ENCODE measurements around the gene PALMD. TPM values are rescaled to one million over a fixed set of nuclear protein-coding genes. Genes with fewer than 3 reads are reported as not detected.

PALMD gene
- total and polyA plus RNA-seq, 2 of the 8 experiments (the other 6 are each of a cell fraction or from before 2014, with no cell fraction given): not detected

DNA sequence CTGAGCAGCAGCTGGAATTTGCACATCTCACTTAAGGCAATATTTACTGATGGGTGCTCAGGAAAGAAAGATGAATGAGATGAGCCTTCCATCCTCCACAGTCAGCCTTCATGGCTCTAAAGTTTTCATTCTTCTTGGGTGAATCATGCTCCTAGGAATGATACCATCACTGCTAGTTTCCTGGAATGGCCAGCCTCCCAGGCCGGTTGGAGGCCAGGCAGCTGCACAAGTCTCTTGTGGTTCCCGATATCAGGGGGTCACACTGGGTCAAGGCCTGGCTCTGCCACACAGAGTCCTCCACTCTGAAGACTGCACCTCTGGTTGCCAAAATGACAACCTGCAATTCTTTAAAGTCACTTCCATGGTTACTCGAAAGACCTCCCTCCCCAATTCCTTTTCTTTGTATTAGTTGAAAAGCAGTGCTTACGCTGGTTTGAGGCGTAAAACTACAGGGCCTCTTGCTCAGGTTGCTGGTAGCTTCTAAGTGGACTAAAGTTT is 46.2 kb upstream of the PALMD start:
- H3K18ac ChIP-seq (ENCODE audit: extremely low read depth, low read length): no peak overlapping the region
- H3K56ac ChIP-seq (replicated peaks; ENCODE audit: insufficient read length, low read depth, low read length): no peak overlapping the region
- H2BK5ac ChIP-seq (ENCODE audit: low read depth, low read length): no peak overlapping the region
- no peak overlapping the region for H3K14ac ChIP-seq (ENCODE audit: insufficient read length)
- H3K79me2 ChIP-seq (ENCODE audit: control insufficient read depth in 1 of 2, insufficient read depth in 2 of 2, low read length in 2 of 2): no peaks in the 10 kb centered on the region
- no peak overlapping the region for H2BK15ac ChIP-seq (ENCODE audit: low read length)
- H3K27me3 ChIP-seq (replicated peaks in 1 of 4; ENCODE audit: control insufficient read depth in 3 of 4, extremely low read depth in 1 of 4, insufficient read depth in 3 of 4, low read length in 3 of 4): peaks cover 0 to 1% (median 0%) of the 10 kb centered on the region in 4 experiments; a peak in 1 of 7 replicates
- H3K23me2 ChIP-seq (ENCODE audit: low read depth, low read length): no peaks in the 10 kb centered on the region
- no peaks in the 10 kb centered on the region; a peak in 1 of 8 replicates for H3K36me3 ChIP-seq (ENCODE audit: control insufficient read depth in 2 of 4, insufficient read depth in 4 of 4, low read length in 3 of 4)
- H4K20me1 ChIP-seq (replicated peaks in 1 of 2; ENCODE audit: control insufficient read depth in 1 of 2, insufficient read depth in 2 of 2, low read length in 2 of 2): no peaks in the 10 kb centered on the region
- WGBS, 2 experiments (ENCODE audit: extremely low coverage in 1 of 2, insufficient coverage in 1 of 2, insufficient read length in 1 of 2, insufficient replicate concordance in 2 of 2, low coverage in 1 of 2, low lambda C conversion rate in 2 of 2, missing lambda C conversion rate in 1 of 2): 89% methylated on average over 5 of the region's 5 CpGs; no CpG with 5 or more reads in 1 of the 2 experiments
- H2BK120ac ChIP-seq (replicated peaks; ENCODE audit: low read depth, low read length): no peak overlapping the region
- H3K79me1 ChIP-seq (ENCODE audit: low read depth, low read length): no peaks in the 10 kb centered on the region
- no peak overlapping the region for H2BK20ac ChIP-seq (ENCODE audit: low read length)
- no peaks in the 10 kb centered on the region for H3K9me3 ChIP-seq (ENCODE audit: insufficient read depth in 2 of 2, low read depth in 1 of 2, low read length in 1 of 2)
- no peak for TF ChIP-seq EGR1 (IDR thresholded peaks at IDR 0.05; ENCODE audit: borderline replicate concordance, low read depth, low read length)
- no peak for TF ChIP-seq GTF2F1 (IDR thresholded peaks at IDR 0.05; ENCODE audit: borderline replicate concordance, low read depth, low read length)
- no peak for TF ChIP-seq RXRA (IDR thresholded peaks at IDR 0.05; ENCODE audit: insufficient read depth, low read depth, low read length)
- no peak for TF ChIP-seq GABPA (IDR thresholded peaks at IDR 0.05; ENCODE audit: borderline replicate concordance, insufficient read depth, low read length)
- TF ChIP-seq HDAC2 (IDR thresholded peaks at IDR 0.05; ENCODE audit: borderline replicate concordance in 1 of 2, low read depth in 2 of 2, low read length in 2 of 2): no peak
- TF ChIP-seq JUN (IDR thresholded peaks at IDR 0.05; ENCODE audit: low read depth, low read length): no peak
- no peak for TF ChIP-seq MAFK (IDR thresholded peaks at IDR 0.05; ENCODE audit: low read depth, low read length)
- FAIRE-seq: no peak
- no peak overlapping the region for H3K4me2 ChIP-seq (ENCODE audit: insufficient read depth in 1 of 2, low read depth in 2 of 2, low read length in 2 of 2)
- no peak overlapping the region for H2BK12ac ChIP-seq (ENCODE audit: low read depth, low read length)
- peak overlapping the region; percentile 34; the same call in 1 of the 2 replicates for H2AFZ ChIP-seq (ENCODE audit: low read length)
- H3K4ac ChIP-seq (replicated peaks; ENCODE audit: insufficient read length, low read depth, low read length): no peak overlapping the region
- no peak overlapping the region for H4K91ac ChIP-seq (replicated peaks; ENCODE audit: insufficient read length, low read length)
- no peak overlapping the region for H2AK5ac ChIP-seq (ENCODE audit: low read depth, low read length)
- H4K8ac ChIP-seq (ENCODE audit: extremely low read depth, insufficient read depth, low read length): no peak overlapping the region
- no peak for DNase-seq (ENCODE audit: low read depth in 1 of 2, low spot score in 2 of 2)
- no peaks in the 10 kb centered on the region for H3K4me1 ChIP-seq (replicated peaks in 1 of 4; ENCODE audit: control insufficient read depth in 3 of 4, insufficient read depth in 4 of 4, low read length in 3 of 4)
- no peak overlapping the region for H4K5ac ChIP-seq (ENCODE audit: insufficient read length, low read depth, low read length)
- ChIA-PET POLR2A (ENCODE audit: partially characterized antibody) (no interaction called here), CTCF (ENCODE audit: partially characterized antibody) (interaction anchor here (1.3 kb wide), 2 partner anchors 19 to 106 kb away, joined by 3 read pairs; no protein-coding TSS in a partner anchor)
- no peak overlapping the region for H3K4me3 ChIP-seq (ENCODE audit: extremely low read depth in 1 of 4, insufficient read depth in 2 of 4, low read depth in 3 of 4, low read length in 4 of 4)
- H3K23ac ChIP-seq (ENCODE audit: insufficient read length): no peak overlapping the region
- H3K27ac ChIP-seq (ENCODE audit: low read depth, low read length): no peak overlapping the region
- H3K9ac ChIP-seq (replicated peaks in 1 of 4; ENCODE audit: extremely low read depth in 1 of 4, low read depth in 3 of 4, low read length in 3 of 4): no peak overlapping the region
